Measurements from ENCODE around the gene TJP2. TPM values are rescaled to one million over a fixed set of nuclear protein-coding genes. Genes with fewer than 3 reads are reported as not detected.
"Not testable (repeated sequence)": the region's sequence is repeated elsewhere in the genome, so short reads cannot be mapped to it uniquely, and the experiment has no call there.

The TJP2 gene
- total RNA-seq, 2 donors from 2014 or later, result 13.1 to 33.4 TPM

DNA sequence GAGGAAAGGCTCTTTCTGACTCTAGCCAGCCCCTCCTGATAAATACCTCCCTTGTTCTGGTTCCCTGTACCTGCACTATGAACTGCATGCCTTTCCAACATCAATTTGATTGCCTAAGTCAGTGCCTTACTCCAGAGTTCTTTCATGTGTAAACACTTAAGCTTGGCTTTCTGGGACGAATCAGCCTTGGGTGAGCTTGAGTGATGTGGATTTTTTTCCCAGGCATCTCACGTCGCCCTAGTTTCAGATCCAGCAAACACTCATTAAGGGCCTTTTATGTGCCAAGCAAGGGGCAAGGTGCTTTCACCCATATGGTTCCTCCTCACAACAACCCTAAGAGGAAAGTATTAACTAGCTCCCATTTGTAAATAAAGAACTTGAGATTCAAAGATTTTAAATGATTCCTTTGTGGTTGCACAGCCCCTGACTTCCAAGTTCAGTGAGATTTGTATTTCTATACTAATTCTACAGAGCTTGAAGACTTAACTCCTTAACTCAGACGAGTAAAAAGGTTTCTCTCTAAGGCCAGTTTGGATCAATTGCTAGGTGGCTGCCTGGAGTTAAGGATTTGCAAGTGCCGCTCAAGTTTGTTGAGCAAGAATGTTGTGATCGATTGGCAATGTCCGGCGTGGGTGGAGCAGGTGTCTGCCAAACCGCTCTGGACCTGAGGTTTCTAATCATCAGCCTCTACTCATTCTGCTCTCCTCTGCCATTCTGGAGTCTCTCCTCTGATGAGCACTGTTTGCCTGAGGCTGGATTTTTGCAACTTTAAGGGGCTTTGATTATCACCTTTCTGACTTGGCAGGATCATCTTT is 20.2 kb upstream of the TJP2 start:
- ATAC-seq (no peak), DNase-seq (ENCODE audit: low spot score in 2 of 2) (no peak)
- Mint-ChIP-seq H3K27ac (no peak overlapping the region), H3K9me3 (no peaks in the 10 kb centered on the region), H3K36me3 (no peaks in the 10 kb centered on the region)

DNA sequence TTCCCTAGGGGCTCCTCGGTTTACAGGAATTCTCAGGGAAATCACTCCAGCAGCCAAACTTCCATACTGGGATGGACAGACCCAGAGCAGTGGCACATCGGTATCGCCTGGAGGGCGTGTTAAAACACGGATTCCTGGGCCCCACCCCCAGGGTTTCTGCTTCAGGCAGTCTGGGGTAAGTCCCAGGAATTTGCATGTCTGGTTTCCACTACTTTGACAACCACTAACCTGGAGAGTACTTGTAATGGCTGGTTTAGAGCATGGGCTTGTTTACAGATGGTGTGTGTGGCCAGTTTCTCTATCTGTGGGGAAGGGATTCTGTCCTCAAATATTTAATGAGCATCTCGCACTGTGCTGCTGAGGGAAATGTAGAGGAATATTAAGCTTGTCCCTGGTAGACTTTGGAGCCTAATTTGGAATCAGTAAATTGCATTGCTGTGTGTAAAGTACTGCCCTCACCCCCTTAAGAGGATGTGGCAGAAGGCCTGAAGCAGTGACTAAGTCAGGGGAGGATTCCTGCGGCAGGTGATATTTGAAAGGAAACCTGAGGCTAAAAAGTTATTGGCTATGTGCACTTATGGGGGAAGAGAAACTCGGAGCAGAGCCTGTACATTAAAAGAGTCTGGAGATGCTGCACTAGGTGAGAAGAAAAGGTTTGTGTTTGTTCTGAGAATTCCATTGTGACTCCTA is 18.6 kb upstream of the TJP2 start:
- ATAC-seq, result no peak
- DNase-seq (ENCODE audit: low spot score in 2 of 2), result no peak
- Mint-ChIP-seq H3K9me3 (peaks cover 0 to 2% of the 10 kb centered on the region in 2 donors), H3K27ac (no peak overlapping the region), H3K36me3 (peaks cover 0 to 3% of the 10 kb centered on the region in 2 donors)

DNA sequence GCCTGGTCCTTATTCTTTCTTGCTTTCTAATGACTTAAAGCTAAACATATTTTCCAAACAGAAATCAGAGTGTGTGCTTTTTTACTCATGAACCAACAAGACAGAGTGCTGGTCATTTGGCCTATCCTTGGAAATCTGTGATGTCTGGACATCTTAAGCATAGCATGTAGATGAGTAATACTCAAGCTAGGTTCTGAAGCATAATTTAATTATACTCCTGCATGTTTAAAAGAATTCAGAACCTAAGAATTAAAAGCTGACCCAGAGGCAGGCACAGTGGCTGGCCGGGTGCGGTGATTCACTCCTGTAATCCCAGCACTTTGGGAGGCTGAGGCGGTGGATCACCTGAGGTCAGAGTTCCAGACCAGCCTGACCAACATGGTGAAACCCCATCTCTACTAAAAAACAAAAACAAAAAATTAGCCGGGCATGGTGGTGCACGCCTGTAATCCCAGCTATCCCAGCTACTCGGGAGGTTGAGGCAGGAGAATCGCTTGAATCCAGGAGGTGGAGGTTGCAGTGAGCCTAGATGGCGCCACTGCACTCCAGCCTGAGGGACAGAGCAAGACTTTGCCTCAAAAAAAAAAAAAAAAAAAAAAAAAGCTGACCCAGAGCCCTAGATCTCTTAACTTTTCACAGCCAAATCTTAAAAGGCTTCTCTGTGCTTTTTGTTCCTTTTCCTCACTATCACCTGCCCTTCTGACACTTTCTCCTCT is 16.2 kb upstream of the TJP2 start:
- DNase-seq (ENCODE audit: low spot score in 2 of 2), result no peak
- no peak overlapping the region for H3K27ac Mint-ChIP-seq
- peaks cover 0 to 7% of the 10 kb centered on the region in 2 donors for H3K9me3 Mint-ChIP-seq
- peaks cover 0 to 9% of the 10 kb centered on the region in 2 donors for H3K36me3 Mint-ChIP-seq
- ATAC-seq, result no peak

DNA sequence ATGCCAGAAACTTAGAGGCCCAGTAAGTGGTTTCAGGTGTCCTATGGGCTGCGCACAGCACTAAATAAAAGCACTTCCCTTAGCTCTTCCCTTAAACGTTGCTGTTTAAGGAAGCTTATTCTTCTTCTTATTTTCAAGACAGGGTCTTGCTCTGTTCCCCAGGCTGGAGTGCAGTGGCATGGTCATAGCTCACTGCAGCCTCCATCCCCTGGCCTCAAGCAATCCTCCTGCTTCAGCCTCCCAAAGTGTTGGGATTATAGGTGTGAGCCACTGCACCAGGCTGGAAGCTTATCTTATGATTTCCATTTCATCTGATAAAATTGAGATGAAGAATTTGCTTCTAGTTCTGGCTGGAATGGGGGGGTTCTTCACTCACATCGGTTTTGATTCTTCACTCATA is 15.6 kb upstream of the TJP2 start:
- DNase-seq (ENCODE audit: low spot score in 2 of 2) (no peak), ATAC-seq (no peak)
- Mint-ChIP-seq H3K27ac (no peak overlapping the region), H3K9me3 (peaks cover 0 to 7% of the 10 kb centered on the region in 2 donors), H3K36me3 (peaks cover 0 to 9% of the 10 kb centered on the region in 2 donors)

DNA sequence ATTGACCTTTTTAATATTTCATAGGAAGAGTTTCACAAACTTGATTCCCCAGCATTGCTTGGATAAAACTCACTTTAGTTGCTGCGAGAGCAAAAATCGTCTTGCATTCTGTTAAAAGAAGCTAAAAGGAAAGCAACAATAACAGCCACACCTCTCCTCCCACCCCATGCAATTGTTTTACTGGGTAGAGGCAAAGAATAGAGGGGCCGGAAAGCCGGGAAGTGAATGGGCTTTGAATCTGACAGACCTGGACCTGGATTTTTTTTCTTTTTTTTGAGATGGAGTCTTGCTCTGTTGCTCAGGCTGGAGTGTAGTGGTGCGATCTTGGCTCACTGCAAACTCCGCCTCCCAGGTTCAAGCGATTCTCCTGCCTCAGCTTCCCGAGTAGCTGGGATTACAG is 9.5 kb upstream of the TJP2 start:
- not testable (repeated sequence) for DNase-seq (ENCODE audit: low spot score in 2 of 2); H3K9me3 Mint-ChIP-seq; ATAC-seq; H3K27ac Mint-ChIP-seq; H3K36me3 Mint-ChIP-seq

DNA sequence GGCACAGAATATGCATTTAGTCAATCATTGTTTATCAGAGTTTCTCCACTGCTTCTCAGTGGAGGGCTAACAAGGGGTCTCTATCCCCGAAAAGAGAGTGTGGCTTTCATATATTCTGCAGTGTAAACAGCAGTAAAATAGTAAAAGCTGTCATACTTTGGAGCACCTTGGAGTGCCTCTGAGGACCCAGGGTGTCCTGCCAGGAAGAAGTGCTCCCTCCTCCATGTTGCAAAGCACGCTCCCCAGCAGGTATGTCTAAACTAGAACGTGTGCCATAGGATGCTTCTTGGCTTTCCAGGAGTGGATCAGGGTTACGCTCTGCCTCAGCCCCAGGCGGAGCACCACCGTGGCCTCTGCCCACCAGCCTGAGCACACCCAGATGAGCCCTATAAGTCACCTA is 8.5 kb upstream of the TJP2 start:
- no peak overlapping the region for H3K27ac Mint-ChIP-seq
- DNase-seq (ENCODE audit: low spot score in 2 of 2), result no peak
- peaks cover under 1 to 6% of the 10 kb centered on the region in 2 donors for H3K36me3 Mint-ChIP-seq
- no peak for ATAC-seq
- H3K9me3 Mint-ChIP-seq, result peaks cover 0 to 5% of the 10 kb centered on the region in 2 donors

DNA sequence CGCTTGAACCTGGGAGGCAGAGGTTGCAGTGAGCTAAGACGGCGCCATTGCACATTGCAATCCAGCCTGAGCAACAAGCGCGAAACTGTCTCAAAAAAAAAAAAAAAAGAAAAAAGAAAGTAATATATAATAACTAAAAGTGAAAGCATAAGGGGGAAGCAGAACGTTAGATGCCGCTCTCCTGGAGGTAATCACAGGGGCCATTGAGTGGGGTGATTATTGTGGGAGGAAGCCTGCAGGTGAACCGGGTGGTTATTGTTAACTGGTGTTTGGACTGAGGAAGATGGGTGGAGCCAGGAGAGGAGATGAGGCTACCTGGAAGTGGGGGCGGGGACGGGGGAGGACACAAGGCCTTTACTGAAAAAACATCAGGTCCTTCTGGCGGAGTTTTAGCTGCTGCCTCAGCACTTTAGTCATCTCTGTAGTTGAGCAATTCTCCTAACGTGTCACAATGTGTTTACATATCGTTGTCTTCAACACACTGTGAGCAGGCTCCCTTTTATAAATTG is 5.3 kb upstream of the TJP2 start:
- DNase-seq (ENCODE audit: low spot score in 2 of 2) (peak in 1 of 2 donors; percentile 71), ATAC-seq (peak; percentile 82 to 94)
- no peaks in the 10 kb centered on the region for H3K9me3 Mint-ChIP-seq
- H3K27ac Mint-ChIP-seq, result peak overlapping the region; percentile 66 to 71
- peaks cover 0 to 4% of the 10 kb centered on the region in 2 donors for H3K36me3 Mint-ChIP-seq

DNA sequence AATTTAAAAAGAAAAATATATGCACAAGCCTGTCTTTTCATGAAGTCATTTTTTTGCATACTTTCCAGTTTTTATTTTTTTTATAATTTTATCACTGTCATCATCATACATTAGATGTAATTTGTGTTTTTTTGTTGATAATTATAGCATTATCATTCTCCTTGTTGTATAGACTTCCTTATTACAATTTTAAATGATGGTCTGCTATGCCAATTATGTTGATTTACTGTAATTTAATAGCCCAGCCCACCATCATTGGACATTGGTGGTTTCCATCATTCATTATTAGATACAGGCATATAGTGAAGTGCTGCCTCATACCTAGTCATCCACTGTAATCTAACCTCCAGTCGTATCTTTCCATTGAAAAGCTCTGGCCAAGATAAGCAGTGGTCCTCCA is 3.8 kb upstream of the TJP2 start:
- no peak overlapping the region for H3K27ac Mint-ChIP-seq
- peaks cover 0 to 4% of the 10 kb centered on the region in 2 donors for H3K36me3 Mint-ChIP-seq
- no peak for DNase-seq (ENCODE audit: low spot score in 2 of 2)

DNA sequence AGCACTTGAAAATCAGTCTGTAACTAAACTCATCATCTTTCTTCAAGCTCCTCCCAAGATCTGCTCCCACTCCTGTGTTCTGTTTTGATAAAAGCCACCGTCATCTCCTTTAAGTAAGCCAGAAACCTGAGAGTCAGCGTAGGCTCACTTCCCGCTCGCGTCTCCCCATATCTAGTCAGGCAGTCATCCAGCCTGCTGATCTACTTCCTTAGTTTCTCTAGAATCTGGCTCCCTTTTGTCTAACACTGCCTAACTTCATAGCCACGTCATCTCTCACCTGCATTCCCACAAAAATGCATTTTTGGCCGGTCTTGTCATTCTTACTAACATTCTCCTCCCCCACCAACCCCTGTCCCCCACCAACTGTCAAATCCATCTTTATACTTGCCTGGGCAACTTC is 3.0 kb upstream of the TJP2 start:
- H3K9me3 Mint-ChIP-seq, result no peaks in the 10 kb centered on the region
- no peak overlapping the region for H3K27ac Mint-ChIP-seq
- H3K36me3 Mint-ChIP-seq, result peaks cover 0 to 4% of the 10 kb centered on the region in 2 donors
- no peak for ATAC-seq
- DNase-seq (ENCODE audit: low spot score in 2 of 2), result no peak

More for the DNA sequence above, 3.8 kb upstream of the TJP2 start:
- ATAC-seq, result no peak
- H3K9me3 Mint-ChIP-seq, result no peaks in the 10 kb centered on the region

DNA sequence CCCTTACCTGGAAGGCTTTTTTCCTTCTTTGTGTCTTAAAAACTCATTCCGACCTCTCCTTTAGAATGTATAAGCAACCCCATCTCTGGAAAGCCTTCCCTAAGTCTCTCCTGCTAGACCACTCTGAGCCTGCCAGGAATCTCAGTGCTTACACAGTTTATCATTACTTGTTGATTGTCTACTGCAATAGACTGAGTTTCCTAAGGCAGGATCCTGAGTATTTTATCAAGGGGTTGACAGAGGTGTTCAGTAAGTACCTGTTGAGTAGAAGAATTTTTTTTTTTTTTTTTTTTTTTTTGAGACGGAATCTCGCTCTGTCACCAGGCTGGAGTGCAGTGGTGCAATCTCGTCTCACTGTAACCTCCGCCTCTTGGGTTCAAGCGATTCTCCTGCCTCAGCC is 2.6 kb upstream of the TJP2 start:
- ATAC-seq, result no peak
- no peaks in the 10 kb centered on the region for H3K9me3 Mint-ChIP-seq
- peaks cover 0 to 4% of the 10 kb centered on the region in 2 donors for H3K36me3 Mint-ChIP-seq

DNA sequence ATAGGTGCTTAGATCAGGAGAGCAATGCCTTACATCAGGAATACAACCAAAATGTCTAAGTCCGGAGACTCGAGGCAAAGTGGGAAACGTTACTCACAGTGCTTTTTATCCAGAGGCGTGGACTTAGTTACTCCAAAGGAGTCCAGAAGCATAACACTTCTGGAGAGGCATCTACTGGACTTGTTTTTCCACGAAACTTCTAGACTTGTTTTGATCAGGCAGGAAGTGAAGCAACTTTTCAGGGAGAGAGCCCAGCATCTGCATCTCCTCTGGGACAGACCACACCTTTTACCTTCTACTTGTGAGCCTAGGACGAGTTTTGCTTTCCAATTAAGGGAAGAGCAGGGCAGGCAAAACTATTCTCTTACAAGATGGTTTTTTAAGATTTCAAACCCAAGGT is 1.2 kb upstream of the TJP2 start:
- DNase-seq (ENCODE audit: low spot score in 2 of 2), result no peak
- ATAC-seq, result no peak
- peaks cover 0 to 4% of the 10 kb centered on the region in 2 donors for H3K36me3 Mint-ChIP-seq
- no peak overlapping the region for H3K27ac Mint-ChIP-seq
- no peaks in the 10 kb centered on the region for H3K9me3 Mint-ChIP-seq

More for the DNA sequence above, 2.6 kb upstream of the TJP2 start:
- no peak for DNase-seq (ENCODE audit: low spot score in 2 of 2)
- no peak overlapping the region for H3K27ac Mint-ChIP-seq

DNA sequence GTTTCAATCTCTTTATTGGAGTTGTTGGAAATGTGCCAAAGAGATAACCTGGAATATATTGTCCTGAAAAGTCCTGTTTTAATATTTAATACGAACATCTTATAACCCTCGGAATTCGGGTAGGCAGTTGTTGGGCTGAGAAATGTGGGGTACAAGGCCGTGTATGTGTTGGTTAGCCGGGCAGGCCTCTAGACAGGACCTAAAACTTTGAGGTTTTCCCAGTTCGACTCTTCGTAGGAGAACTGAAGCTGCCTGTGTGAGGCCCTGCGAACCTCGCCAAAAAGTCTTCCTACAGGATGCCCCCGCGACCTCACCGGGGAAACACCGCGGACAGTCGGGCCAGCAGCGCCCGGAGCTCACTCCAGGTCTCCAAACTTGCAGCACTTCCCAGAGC is 583 bp upstream of the TJP2 start:
- Mint-ChIP-seq H3K9me3 (no peaks in the 10 kb centered on the region), H3K27ac (no peak overlapping the region), H3K36me3 (peaks cover 0 to 4% of the 10 kb centered on the region in 2 donors)
- ATAC-seq (no peak), DNase-seq (ENCODE audit: low spot score in 2 of 2) (no peak)

DNA sequence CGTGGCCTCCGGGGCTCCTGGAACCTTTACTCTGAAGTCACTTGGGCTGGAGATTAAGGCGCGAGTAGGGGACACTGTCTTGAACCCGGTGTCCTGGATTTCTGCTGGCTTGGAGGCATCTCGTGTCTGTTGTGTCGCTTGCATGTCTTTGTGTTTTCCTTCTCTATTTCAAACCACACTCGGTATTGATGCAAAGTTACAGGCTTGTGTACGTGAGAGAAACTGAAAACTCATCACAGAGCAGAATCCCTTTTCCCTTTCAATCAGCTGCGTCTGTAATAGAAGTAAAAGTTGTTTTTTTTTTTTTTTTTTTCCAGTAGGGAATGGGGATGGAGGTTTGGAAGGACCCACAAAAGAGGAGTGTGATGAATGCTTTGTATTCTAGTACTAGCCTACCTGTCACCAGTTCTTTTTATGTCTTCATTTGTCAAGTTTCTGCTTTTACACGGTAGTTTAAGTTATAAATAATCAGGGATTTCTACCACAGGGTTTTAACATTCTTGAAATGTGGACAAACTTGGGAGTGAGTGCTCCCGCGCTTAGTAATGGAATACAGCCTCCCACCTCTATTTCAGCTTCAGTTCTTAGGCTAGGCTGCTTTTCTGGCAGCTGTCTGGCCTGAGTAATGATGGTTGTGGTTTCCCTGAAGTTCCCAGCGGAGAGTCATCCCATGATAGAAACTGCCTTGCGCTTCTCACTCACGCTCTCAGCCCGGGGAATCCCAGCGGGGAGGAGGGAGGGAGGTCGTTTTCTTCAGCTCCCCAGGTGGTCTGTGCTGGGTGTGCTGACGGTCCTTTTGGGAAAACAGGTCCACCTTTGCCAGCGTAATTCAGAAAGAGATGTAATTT is 763 bp downstream of the TJP2 start:
- Mint-ChIP-seq H3K27ac (peak overlapping the region; percentile 56 to 60), H3K36me3 (peaks cover 0 to 4% of the 10 kb centered on the region in 2 donors), H3K9me3 (no peaks in the 10 kb centered on the region)
- peak; percentile 84 to 86 for ATAC-seq
- DNase-seq (ENCODE audit: low spot score in 2 of 2), result peak; percentile 57 to 71

DNA sequence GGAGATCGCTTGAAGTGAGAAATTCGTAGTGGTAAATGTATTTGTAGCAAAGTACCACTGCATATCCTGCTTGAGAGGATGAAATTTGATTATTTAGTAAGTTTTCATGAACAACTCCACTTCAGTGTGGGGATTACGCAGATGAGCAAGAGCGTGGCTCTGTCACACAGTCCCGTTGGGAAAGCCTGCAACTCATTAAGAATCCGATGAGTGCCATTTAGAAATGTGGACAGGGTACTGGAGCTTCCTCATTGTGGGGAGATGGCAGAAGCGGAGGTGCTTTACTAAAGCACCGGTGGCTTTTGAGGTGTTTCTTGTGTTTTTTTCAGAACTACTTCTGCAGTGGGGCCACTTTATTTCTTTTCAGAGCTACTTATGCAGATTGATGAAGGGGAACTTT is 1.4 kb downstream of the TJP2 start:
- peak overlapping the region in 1 of 2 donors; percentile 60 for H3K27ac Mint-ChIP-seq
- no peaks in the 10 kb centered on the region for H3K9me3 Mint-ChIP-seq
- no peak for DNase-seq (ENCODE audit: low spot score in 2 of 2)
- peaks cover 0 to 4% of the 10 kb centered on the region in 2 donors for H3K36me3 Mint-ChIP-seq
- peak in 1 of 2 donors; percentile 9 for ATAC-seq

DNA sequence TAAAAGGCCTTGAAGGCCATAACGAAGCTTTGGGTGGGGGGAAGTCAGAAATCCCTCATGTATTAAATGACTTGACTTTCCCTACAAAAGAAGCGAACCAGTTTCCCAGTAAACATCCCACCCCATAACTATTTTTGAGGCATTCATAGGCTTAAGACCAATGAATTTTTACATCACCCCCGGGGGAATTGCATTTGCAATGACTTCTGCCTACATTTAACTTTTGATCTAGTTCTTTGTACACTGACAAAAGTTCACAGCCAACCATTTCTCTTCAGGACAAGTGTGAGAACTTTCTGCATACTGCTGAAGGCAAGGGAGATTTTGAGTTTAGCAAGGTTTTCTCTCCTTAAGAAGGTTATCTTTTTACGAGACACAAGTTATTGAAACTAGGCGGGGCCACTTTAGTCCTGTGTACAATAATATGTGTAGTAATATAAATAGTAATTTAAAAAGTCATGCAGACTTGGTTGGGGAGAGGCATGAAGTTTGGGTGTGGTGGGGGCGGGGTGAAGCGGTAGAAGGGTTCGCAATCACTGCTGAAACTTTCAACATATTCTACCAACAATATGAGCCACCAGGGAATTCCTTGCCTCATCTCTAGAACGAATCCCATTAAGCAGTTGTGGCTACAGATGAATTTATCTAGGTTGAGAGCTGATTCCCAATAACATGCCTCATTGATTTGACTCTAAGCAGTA is 2.5 kb downstream of the TJP2 start:
- H3K27ac Mint-ChIP-seq, result no peak overlapping the region
- ATAC-seq, result no peak
- peaks cover 0 to 1% of the 10 kb centered on the region in 2 donors for H3K36me3 Mint-ChIP-seq
- H3K9me3 Mint-ChIP-seq, result no peaks in the 10 kb centered on the region
- DNase-seq (ENCODE audit: low spot score in 2 of 2), result no peak
